Chondrocyte (in vitro differentiated cells): ENCODE results near the gene BBS9. TPM values are rescaled to one million over a fixed set of nuclear protein-coding genes. Genes with fewer than 3 reads are reported as not detected.

ENCODE experiments used
- DNase-seq: peaks from one replicate; pipeline ENCODE4 v3.0.0; 2021; ENCODE audit warnings: mixed read lengths, low spot score
- H3K27ac Mint-ChIP-seq: one replicate; pipeline ENCODE4 v1.8.0; 2021; ENCODE audit warnings: mild to moderate bottlenecking, moderate library complexity, mixed read lengths; ENCODE audit not compliant: unreplicated experiment
- H3K27me3 Mint-ChIP-seq: 2 replicates; pipeline ENCODE4 v1.8.0; 2021; ENCODE audit warnings: low read depth, mixed read lengths
- H3K36me3 Mint-ChIP-seq: 2 replicates; pipeline ENCODE4 v1.8.0; 2021; ENCODE audit warnings: low read depth, mixed read lengths
- H3K4me1 Mint-ChIP-seq: 2 replicates; pipeline ENCODE4 v1.8.0; 2021; ENCODE audit warnings: low read depth, mild to moderate bottlenecking, mixed read lengths
- H3K4me3 Mint-ChIP-seq: one replicate; pipeline ENCODE4 v1.8.0; 2021; ENCODE audit warnings: mild to moderate bottlenecking, moderate library complexity, mixed read lengths; ENCODE audit not compliant: unreplicated experiment
- H3K9me3 Mint-ChIP-seq: 2 replicates; pipeline ENCODE4 v1.8.0; 2021; ENCODE audit warnings: low read depth, mixed read lengths
- total RNA-seq: library from RNA; stranded (reverse); gene quantifications from 3 replicates; pipeline ENCODE4 v1.2.1, GENCODE V29; 2021
- TF ChIP-seq, protein P1 (sequence below): fragments of 200-600 bp; sonication (generic); IDR thresholded peaks from 2 replicates; pipeline ENCODE4 v1.5.0; 2021; ENCODE audit warnings: antibody characterized with exemption, mild to moderate bottlenecking, moderate library complexity

BBS9 gene
- total RNA-seq, 1 donor from 2014 or later: 16.5 TPM

- Mint-ChIP-seq H3K9me3 (no peaks in the 10 kb centered on the region), H3K27ac (peak overlapping the region; percentile 37), H3K4me3 (no peak overlapping the region), H3K36me3 (no peaks in the 10 kb centered on the region), H3K27me3 (no peaks in the 10 kb centered on the region), H3K4me1 (peaks cover 27% of the 10 kb centered on the region)
- TF ChIP-seq, protein P1, sequence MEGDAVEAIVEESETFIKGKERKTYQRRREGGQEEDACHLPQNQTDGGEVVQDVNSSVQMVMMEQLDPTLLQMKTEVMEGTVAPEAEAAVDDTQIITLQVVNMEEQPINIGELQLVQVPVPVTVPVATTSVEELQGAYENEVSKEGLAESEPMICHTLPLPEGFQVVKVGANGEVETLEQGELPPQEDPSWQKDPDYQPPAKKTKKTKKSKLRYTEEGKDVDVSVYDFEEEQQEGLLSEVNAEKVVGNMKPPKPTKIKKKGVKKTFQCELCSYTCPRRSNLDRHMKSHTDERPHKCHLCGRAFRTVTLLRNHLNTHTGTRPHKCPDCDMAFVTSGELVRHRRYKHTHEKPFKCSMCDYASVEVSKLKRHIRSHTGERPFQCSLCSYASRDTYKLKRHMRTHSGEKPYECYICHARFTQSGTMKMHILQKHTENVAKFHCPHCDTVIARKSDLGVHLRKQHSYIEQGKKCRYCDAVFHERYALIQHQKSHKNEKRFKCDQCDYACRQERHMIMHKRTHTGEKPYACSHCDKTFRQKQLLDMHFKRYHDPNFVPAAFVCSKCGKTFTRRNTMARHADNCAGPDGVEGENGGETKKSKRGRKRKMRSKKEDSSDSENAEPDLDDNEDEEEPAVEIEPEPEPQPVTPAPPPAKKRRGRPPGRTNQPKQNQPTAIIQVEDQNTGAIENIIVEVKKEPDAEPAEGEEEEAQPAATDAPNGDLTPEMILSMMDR: no peak
- DNase-seq: no peak
These were observed 27.1 kb downstream of the BBS9 start for GRCh38 chr7:33156441-33156840.

DNA sequence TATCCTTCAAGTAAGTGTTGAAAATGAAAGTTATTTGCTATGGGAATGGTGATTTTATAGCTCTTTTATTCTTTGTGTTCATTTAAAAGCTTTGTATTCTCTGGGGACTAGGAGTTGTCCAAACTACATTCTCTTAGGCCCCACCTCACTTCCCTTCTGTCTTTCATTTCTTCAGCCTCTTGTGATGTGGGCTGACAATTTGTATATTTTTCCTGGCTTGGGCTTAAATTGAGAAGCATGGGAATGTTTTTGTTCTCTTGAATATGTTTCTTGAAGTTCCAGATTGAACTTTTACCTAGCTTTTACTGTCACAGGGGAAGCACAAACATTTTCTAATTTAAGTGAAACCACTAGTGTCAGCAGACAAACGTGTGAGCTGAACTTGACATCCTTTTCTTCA is 27.9 kb downstream of the BBS9 start:
- Mint-ChIP-seq H3K27ac (peak overlapping the region; percentile 37), H3K27me3 (no peaks in the 10 kb centered on the region), H3K36me3 (peaks cover 3% of the 10 kb centered on the region), H3K4me1 (peaks cover 27% of the 10 kb centered on the region), H3K4me3 (no peak overlapping the region), H3K9me3 (no peaks in the 10 kb centered on the region)
- TF ChIP-seq, protein P1: no peak
- no peak for DNase-seq

DNA sequence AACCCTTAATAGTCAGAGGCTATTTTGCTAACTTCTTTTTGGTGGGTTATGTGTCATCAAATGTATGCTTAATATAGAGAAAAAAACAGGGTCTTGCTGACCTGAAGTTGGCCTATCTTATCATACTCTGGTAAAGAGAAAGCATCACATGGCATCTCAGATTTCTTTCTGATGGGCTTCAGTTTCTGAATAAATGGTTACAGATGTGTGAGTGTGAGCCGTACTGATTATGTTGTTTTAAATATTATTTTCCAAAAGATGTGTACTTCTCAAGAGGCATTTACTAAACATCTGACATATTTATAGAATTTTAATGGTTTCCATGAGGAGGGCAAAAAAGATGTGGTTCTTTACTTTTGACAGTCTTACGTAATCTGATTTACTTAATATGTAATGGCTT is 28.4 kb downstream of the BBS9 start:
- Mint-ChIP-seq H3K36me3 (peaks cover 3% of the 10 kb centered on the region), H3K4me1 (peaks cover 27% of the 10 kb centered on the region), H3K27me3 (no peaks in the 10 kb centered on the region), H3K27ac (peak overlapping the region; percentile 37), H3K4me3 (no peak overlapping the region), H3K9me3 (no peaks in the 10 kb centered on the region)
- no peak for DNase-seq
- TF ChIP-seq, protein P1: no peak

GRCh38 chr7:33177876-33178275 is 48.5 kb downstream of the BBS9 start:
- TF ChIP-seq, protein P1: no peak
- H3K9me3 Mint-ChIP-seq: peaks cover 3% of the 10 kb centered on the region
- H3K4me1 Mint-ChIP-seq: no peaks in the 10 kb centered on the region
- no peak overlapping the region for H3K4me3 Mint-ChIP-seq
- no peak for DNase-seq
- no peak overlapping the region for H3K27ac Mint-ChIP-seq
- peaks cover 10% of the 10 kb centered on the region for H3K36me3 Mint-ChIP-seq
- H3K27me3 Mint-ChIP-seq: no peaks in the 10 kb centered on the region

GRCh38 chr7:33179519-33179918 is 50.2 kb downstream of the BBS9 start:
- H3K27me3 Mint-ChIP-seq: no peaks in the 10 kb centered on the region
- TF ChIP-seq, protein P1: no peak
- no peak overlapping the region for H3K4me3 Mint-ChIP-seq
- peaks cover 10% of the 10 kb centered on the region for H3K36me3 Mint-ChIP-seq
- H3K9me3 Mint-ChIP-seq: peaks cover 3% of the 10 kb centered on the region
- DNase-seq: no peak
- H3K4me1 Mint-ChIP-seq: no peaks in the 10 kb centered on the region
- H3K27ac Mint-ChIP-seq: no peak overlapping the region
